Prostate gland (tissue), 2 donors: ENCODE measurements around the gene SLC6A12. TPM values are rescaled to one million over a fixed set of nuclear protein-coding genes. Genes with fewer than 3 reads are reported as not detected.
"Not testable (repeated sequence)": the region's sequence is repeated elsewhere in the genome, so short reads cannot be mapped to it uniquely, and the experiment has no call there.

Experiments
- DNase-seq: peaks from one replicate; pipeline ENCODE4 v3.0.0-alpha.2; 2019; ENCODE audit warnings: low spot score
- H3K27ac ChIP-seq, 2 donors: fragments of 200-600 bp; sonication (generic); 2 replicates each; pipeline ENCODE4 v1.5.1; 2017 to 2019
- H3K27me3 ChIP-seq: fragments of 200-600 bp; sonication (generic); replicated peaks from 2 replicates; pipeline ENCODE4 v1.5.1; 2019; ENCODE audit not compliant: insufficient read depth
- H3K36me3 ChIP-seq, 2 donors: fragments of 200-600 bp; sonication (generic); 1 replicate in 1 of 2; 2 replicates in 1 of 2; pipeline versions ENCODE4 v1.5.1 to v1.8.1; 2017 to 2019
- H3K4me1 ChIP-seq: fragments of 200-600 bp; sonication (generic); replicated peaks from 2 replicates; pipeline ENCODE4 v1.5.1; 2019
- H3K4me3 ChIP-seq, 2 donors: fragments of 200-600 bp; sonication (generic); 2 replicates each; pipeline ENCODE4 v1.5.1; 2017 to 2019
- H3K9me3 ChIP-seq: fragments of 200-600 bp; sonication (generic); 2 replicates; pipeline ENCODE4 v1.5.1; 2017
- CTCF ChIP-seq, 4 experiments: fragments of 200-600 bp in 2 of 4; fragments of 450-650 bp in 2 of 4; sonication (generic) in 2 of 4; IDR thresholded peaks; 1 replicate in 3 of 4; 2 replicates in 1 of 4; pipeline ENCODE4 v1.5.1; 2016 to 2019; ENCODE audit warnings: antibody characterized with exemption in 4 of 4, mild to moderate bottlenecking in 2 of 4, moderate library complexity in 2 of 4
- POLR2A ChIP-seq: fragments of 450-650 bp; IDR thresholded peaks from one replicate; pipeline ENCODE4 v1.6.1; 2016; ENCODE audit warnings: antibody characterized with exemption, mild to moderate bottlenecking
- POLR2AphosphoS5 ChIP-seq: sonication (generic); formaldehyde crosslinking; IDR thresholded peaks from one replicate; pipeline ENCODE4 v1.6.1; 2017; ENCODE audit warnings: antibody characterized with exemption
- WGBS: methylation state at CpG from one replicate; pipeline ENCODE4 v1.1.5; 2018; 5-methylcytosine and 5-hydroxymethylcytosine counted together
- intact Hi-C: fragments of 100-400 bp; cut with DNase I; formaldehyde crosslinking; loops from one replicate; pipeline ENCODE4 v1.14.2; 2022
- total RNA-seq, 2 donors: library from RNA; depleted of rRNA; stranded (reverse); fragments of >200 nt; gene quantifications; one replicate each; pipeline ENCODE4 v1.1.0, GENCODE V29; 2016

Gene SLC6A12
- total RNA-seq, 2 donors from 2014 or later = 1.0 to 1.9 TPM

GRCh38 chr12:219891-220352, 6.0 kb upstream of the SLC6A12 start:
- H3K27me3 ChIP-seq = no peaks in the 10 kb centered on the region
- no peak overlapping the region for H3K27ac ChIP-seq
- H3K4me1 ChIP-seq = no peaks in the 10 kb centered on the region
- intact Hi-C loops = no loop called here
- no peaks in the 10 kb centered on the region for H3K9me3 ChIP-seq
- H3K36me3 ChIP-seq = no peaks in the 10 kb centered on the region
- 40% methylated on average over 17 of the region's 17 CpGs for WGBS
- no peak for TF ChIP-seq POLR2A
- TF ChIP-seq POLR2AphosphoS5 = no peak
- peak in 3 of 4 experiments; percentile 16 to 49 (median 32) for TF ChIP-seq CTCF (IDR thresholded peaks at IDR 0.05)
- DNase-seq = no peak
- H3K4me3 ChIP-seq = no peak overlapping the region

- Histone ChIP-seq H3K9me3 (no peaks in the 10 kb centered on the region), H3K27ac (no peak overlapping the region), H3K36me3 (no peaks in the 10 kb centered on the region), H3K4me3 (no peak overlapping the region), H3K27me3 (no peaks in the 10 kb centered on the region), H3K4me1 (no peaks in the 10 kb centered on the region)
- no peak for TF ChIP-seq POLR2A
- TF ChIP-seq CTCF (IDR thresholded peaks at IDR 0.05) = no peak
- TF ChIP-seq POLR2AphosphoS5 = no peak
- WGBS = 72% methylated on average over 30 of the region's 30 CpGs
- intact Hi-C loops = no loop called here
- no peak for DNase-seq
Observed at GRCh38 chr12:218728-219590, 5.0 kb upstream of the SLC6A12 start.

GRCh38 chr12:218221-218620, 4.3 kb upstream of the SLC6A12 start:
- H3K27me3 ChIP-seq = no peaks in the 10 kb centered on the region

GRCh38 chr12:217029-217428, 3.1 kb upstream of the SLC6A12 start:
- DNase-seq, H3K9me3 ChIP-seq, H3K27me3 ChIP-seq, H3K36me3 ChIP-seq, H3K4me1 ChIP-seq, intact Hi-C loops, H3K4me3 ChIP-seq, H3K27ac ChIP-seq: not testable (repeated sequence)
- 75% methylated on average over 6 of the region's 6 CpGs for WGBS

More at GRCh38 chr12:218221-218620, 4.3 kb upstream of the SLC6A12 start:
- intact Hi-C loops = no loop called here
- no peaks in the 10 kb centered on the region for H3K9me3 ChIP-seq
- 91% methylated on average over 5 of the region's 5 CpGs for WGBS
- TF ChIP-seq POLR2A (no peak), CTCF (IDR thresholded peaks at IDR 0.05) (no peak)
- DNase-seq = no peak
- no peak overlapping the region for H3K4me3 ChIP-seq
- H3K36me3 ChIP-seq = no peaks in the 10 kb centered on the region
- no peaks in the 10 kb centered on the region for H3K4me1 ChIP-seq
- H3K27ac ChIP-seq = no peak overlapping the region

GRCh38 chr12:215116-215515, 1.2 kb upstream of the SLC6A12 start:
- H3K27ac ChIP-seq = no peak overlapping the region
- no peaks in the 10 kb centered on the region for H3K9me3 ChIP-seq
- H3K27me3 ChIP-seq = no peaks in the 10 kb centered on the region
- no peak for DNase-seq
- TF ChIP-seq POLR2A = no peak
- TF ChIP-seq CTCF (IDR thresholded peaks at IDR 0.05) = no peak
- H3K36me3 ChIP-seq = no peaks in the 10 kb centered on the region
- H3K4me3 ChIP-seq = no peak overlapping the region
- intact Hi-C loops = no loop called here
- H3K4me1 ChIP-seq = no peaks in the 10 kb centered on the region
- WGBS = 94% methylated on average over 6 of the region's 6 CpGs
